K562 (cell line): ENCODE data around the gene CD302. TPM values are rescaled to one million over a fixed set of nuclear protein-coding genes. Genes with fewer than 3 reads are reported as not detected.
"Not testable (repeated sequence)": the region's sequence is repeated elsewhere in the genome, so short reads cannot be mapped to it uniquely, and the experiment has no call there.

Experiments
- ATAC-seq: fragments of 200-7000 bp; cut with Tn5 transposase; 3 replicates; pipeline ENCODE4 v1.9.1; 2020; ENCODE audit warnings: moderate library complexity
- BruUV-seq: library from RNA; stranded (reverse); fragments of 400-500 nt; replicated peaks from 2 replicates; lab custom pipeline; 2021; lab: Mats Ljungman, UMichigan
- CTCF ChIA-PET: fragments of 300-600 bp; formaldehyde crosslinking; extraction: SDS; loops from one replicate; lab custom pipeline; 2021; ENCODE audit warnings: low intra/inter-chr PET ratio; lab: Yijun Ruan, JAX
- POLR2A ChIA-PET: fragments of 300-600, 350-650 bp; sonication (Branson Sonifier 250); formaldehyde crosslinking; extraction: SDS; loops from one replicate; lab custom pipeline; 2021; ENCODE audit warnings: antibody characterized with exemption, inconsistent platforms; lab: Yijun Ruan, JAX
- DNase-seq, 4 experiments: peaks; one replicate each; pipeline versions ENCODE4 v3.0.0 to v3.0.0-alpha.2; 2011 to 2018; ENCODE audit warnings: low spot score in 3 of 4, mixed read lengths in 3 of 4; ENCODE audit errors: extremely low read depth in 1 of 4
- FAIRE-seq: peaks from 2 replicates; lab custom pipeline; 2011; peaks lifted over from hg19 to GRCh38; lab: Jason Lieb, UNC
- H2AFZ ChIP-seq: 2 replicates; pipeline ENCODE4 v1.6.0; 2011; ENCODE audit warnings: low read depth, low read length, control low read depth, inconsistent platforms
- H3K27ac ChIP-seq: fragments of 200-600 bp; 3 replicates; pipeline ENCODE4 v1.8.0; 2011; ENCODE audit warnings: low read depth, mild to moderate bottlenecking, control low read depth, inconsistent platforms, low read length, moderate library complexity, mixed read lengths; ENCODE audit errors: extremely low read depth
- H3K27me3 ChIP-seq, 2 experiments: fragments of 300-600 bp in 1 of 2; 2 replicates in 1 of 2; 3 replicates in 1 of 2; pipeline versions ENCODE4 v1.6.0 to v1.8.0; 2011; ENCODE audit warnings: inconsistent platforms in 2 of 2, low read length in 2 of 2, mild to moderate bottlenecking in 1 of 2, mixed read lengths in 1 of 2, moderate library complexity in 1 of 2; ENCODE audit not compliant: control insufficient read depth in 2 of 2, insufficient read depth in 2 of 2
- H3K36me3 ChIP-seq: fragments of 300-600 bp; 3 replicates; pipeline ENCODE4 v1.8.0; 2011; ENCODE audit warnings: mild to moderate bottlenecking, low read length, inconsistent platforms; ENCODE audit not compliant: control insufficient read depth, insufficient read depth
- H3K4me1 ChIP-seq, 2 experiments: fragments of 200-600 bp in 1 of 2; replicated peaks in 1 of 2; 2 replicates in 1 of 2; 3 replicates in 1 of 2; pipeline versions ENCODE4 v1.5.1 to v1.8.0; 2011; ENCODE audit warnings: inconsistent platforms in 2 of 2, low read length in 2 of 2, mild to moderate bottlenecking in 1 of 2, mixed read lengths in 1 of 2, moderate library complexity in 1 of 2; ENCODE audit not compliant: control insufficient read depth in 2 of 2, insufficient read depth in 2 of 2
- H3K4me2 ChIP-seq: 2 replicates; pipeline ENCODE4 v1.6.1; 2011; ENCODE audit warnings: low read length, control low read depth, inconsistent platforms, mixed read lengths; ENCODE audit not compliant: insufficient read depth
- H3K4me3 ChIP-seq: fragments of 200-600 bp; sonication (generic), shearing (Covaris generic); 2 replicates; pipeline ENCODE4 v1.5.1; 2016; ENCODE audit warnings: control low read depth, inconsistent platforms
- H3K79me2 ChIP-seq: fragments of 200-600 bp; 3 replicates; pipeline ENCODE4 v1.8.0; 2011; ENCODE audit warnings: low read length, inconsistent platforms; ENCODE audit not compliant: control insufficient read depth, insufficient read depth
- H3K9ac ChIP-seq, 2 experiments: 2 replicates each; pipeline versions ENCODE4 v1.6.0 to v1.6.1; 2011; ENCODE audit warnings: low read depth in 2 of 2, low read length in 2 of 2, control low read depth in 1 of 2, inconsistent platforms in 1 of 2, mild to moderate bottlenecking in 1 of 2, mixed read lengths in 1 of 2; ENCODE audit not compliant: insufficient read depth in 1 of 2
- H3K9me1 ChIP-seq: one replicate; pipeline ENCODE4 v1.6.0; 2011; ENCODE audit warnings: inconsistent platforms, mild to moderate bottlenecking, low read length, moderate library complexity; ENCODE audit not compliant: control insufficient read depth, insufficient read depth
- H3K9me3 ChIP-seq: replicated peaks from 2 replicates; pipeline ENCODE4 v1.5.1; 2011; ENCODE audit warnings: low read depth, low read length, inconsistent platforms; ENCODE audit not compliant: control insufficient read depth, insufficient read depth
- H4K20me1 ChIP-seq: replicated peaks from 2 replicates; pipeline ENCODE4 v1.6.1; 2011; ENCODE audit warnings: low read length, inconsistent platforms, mixed read lengths; ENCODE audit not compliant: control insufficient read depth, insufficient read depth
- CEBPB ChIP-seq: fragments of 450-650 bp; IDR thresholded peaks from 2 replicates; pipeline ENCODE4 v1.6.1; 2016; ENCODE audit warnings: missing genetic modification characterization, missing compliant biosample characterization
- IRF1 ChIP-seq: sonication (generic); formaldehyde crosslinking; IDR thresholded peaks from 2 replicates; pipeline ENCODE4 v1.8.0; 2022; ENCODE audit warnings: missing genetic modification reagents, mild to moderate bottlenecking, borderline replicate concordance
- MXD1 ChIP-seq: fragments of 250-450 bp; sonication (Bioruptor Pico); IDR thresholded peaks from 2 replicates; pipeline ENCODE4 v1.8.0; 2021; ENCODE audit warnings: borderline replicate concordance, mild to moderate bottlenecking, moderate library complexity; ENCODE audit not compliant: poor library complexity, severe bottlenecking
- PATZ1 ChIP-seq: fragments of 250-450 bp; sonication (Bioruptor Pico); IDR thresholded peaks from 2 replicates; pipeline ENCODE4 v1.5.0; 2020; ENCODE audit warnings: mild to moderate bottlenecking, borderline replicate concordance
- POLR2H ChIP-seq: IDR thresholded peaks from 2 replicates; pipeline ENCODE4 v1.6.1; 2016; ENCODE audit warnings: missing genetic modification characterization, low read depth, mild to moderate bottlenecking, control low read depth, missing compliant biosample characterization, moderate library complexity
- PYGO2 ChIP-seq: fragments of 450-650 bp; IDR thresholded peaks from 2 replicates; pipeline ENCODE4 v1.6.1; 2016; ENCODE audit warnings: mild to moderate bottlenecking, missing genetic modification characterization, moderate library complexity, missing compliant biosample characterization
- RHOXF2B ChIP-seq: fragments of 250-450 bp; sonication (Bioruptor Pico); conservative IDR thresholded peaks from 2 replicates; pipeline ENCODE4 v1.5.1; 2021
- SMAD4 ChIP-seq: fragments of 250-450 bp; sonication (Bioruptor Pico); conservative IDR thresholded peaks from 2 replicates; pipeline ENCODE4 v1.8.0; 2021; ENCODE audit warnings: inconsistent platforms, mild to moderate bottlenecking, moderate library complexity
- TSC22D4 ChIP-seq: fragments of 450-650 bp; IDR thresholded peaks from 2 replicates; pipeline ENCODE4 v1.6.1; 2016; ENCODE audit warnings: missing genetic modification characterization, missing biosample characterization, control low read depth
- YBX1 ChIP-seq: fragments of 450-650 bp; IDR thresholded peaks from 2 replicates; pipeline ENCODE4 v1.7.1; 2016; ENCODE audit warnings: mild to moderate bottlenecking
- WGBS: fragments of 100-300 bp; shearing (Covaris generic); methylation state at CpG from one replicate; pipeline ENCODE4 v1.1.6; 2016; ENCODE audit warnings: low coverage, mixed read lengths; ENCODE audit not compliant: insufficient coverage; ENCODE audit errors: missing lambda C conversion rate; 5-methylcytosine and 5-hydroxymethylcytosine counted together
- in situ Hi-C: fragments of 300-500 bp; cut with MboI; formaldehyde crosslinking; loops from 4 replicates; pipeline ENCODE4 v1.15.0; 2018; ENCODE audit warnings: inconsistent platforms, mixed read lengths
- intact Hi-C: fragments of 100-400 bp; cut with micrococcal nuclease; formaldehyde crosslinking; loops from 2 replicates; pipeline ENCODE4 v1.14.2; 2022
- polyA plus RNA-seq, 8 experiments: library from polyadenylated mRNA; depleted of rRNA in 4 of 8; stranded (reverse) in 5 of 8; unstranded in 3 of 8; fragments of >200 nt; fragmentation: Nextera tagmentation in 2 of 8; fragmentation: Illumina TruSeq in 1 of 8; extraction: Ambion mirVana in 2 of 8; extraction: Trizol in 1 of 8; gene quantifications; 2 replicates each; pipeline versions ENCODE4 v1.2.1 to v1.2.3, GENCODE V29; 2011 to 2014; ENCODE audit warnings: inconsistent platforms in 1 of 8, missing spikeins in 1 of 8
- total RNA-seq, 7 experiments: library from RNA; depleted of rRNA in 6 of 7; stranded (reverse); fragments of >200 nt in 6 of 7; fragmentation: Illumina TruSeq in 2 of 7; extraction: Trizol in 2 of 7; gene quantifications; 2 replicates each; pipeline versions ENCODE4 v1.2.1 to v1.2.3, GENCODE V29; 2011 to 2021; ENCODE audit warnings: low replicate concordance in 1 of 7

Gene CD302
- total and polyA plus RNA-seq, 9 of the 15 experiments (the other 6 are each of a cell fraction or from before 2014, with no cell fraction given) = 0.03 to 0.07 (median 0.04) TPM; not detected in 5

- Histone ChIP-seq H3K9me3 (no peaks in the 10 kb centered on the region), H2AFZ (no peak overlapping the region), H3K4me2 (no peak overlapping the region), H3K27ac (no peak overlapping the region), H3K36me3 (peaks cover 89% of the 10 kb centered on the region), H3K9me1 (no peaks in the 10 kb centered on the region), H3K9ac (no peak overlapping the region), H3K27me3 (no peaks in the 10 kb centered on the region), H3K79me2 (peaks cover 52% of the 10 kb centered on the region), H3K4me3 (no peak overlapping the region), H3K4me1 (no peaks in the 10 kb centered on the region), H4K20me1 (no peaks in the 10 kb centered on the region)
- FAIRE-seq = no peak
- TF ChIP-seq MXD1 = no peak
- TF ChIP-seq PATZ1 (CRISPR knock-in tag) = no peak
- no peak for TF ChIP-seq RHOXF2B
- no peak for TF ChIP-seq TSC22D4
- no peak for TF ChIP-seq IRF1 (CRISPR knock-in tag)
- no peak for TF ChIP-seq CEBPB (tag)
- TF ChIP-seq POLR2H = no peak
- TF ChIP-seq YBX1 = no peak
- TF ChIP-seq SMAD4 (CRISPR knock-in tag) = no peak
- TF ChIP-seq PYGO2 = no peak
- CTCF ChIA-PET = no interaction called here
- intact Hi-C loops = no loop called here
- no TSS peak for BruUV-seq
- in situ Hi-C loops = no loop called here
- DNase-seq = no peak
- POLR2A ChIA-PET = interaction anchor here (1.2 to 1.4 kb wide), 3 partner anchors 10 to 26 kb away, joined by 3 to 4 read pairs (median 3); no protein-coding TSS in a partner anchor
- no peak for ATAC-seq
- WGBS = 95% methylated on average over 9 of the region's 9 CpGs
These were observed 49.9 kb downstream of the CD302 start for GRCh38 chr2:159748089-159748488.

- H3K4me1 ChIP-seq, H3K9me1 ChIP-seq, CTCF ChIA-PET, H2AFZ ChIP-seq, BruUV-seq, ATAC-seq, H3K4me2 ChIP-seq, H3K9me3 ChIP-seq, H3K9ac ChIP-seq, H3K4me3 ChIP-seq, DNase-seq, FAIRE-seq, H4K20me1 ChIP-seq, H3K27ac ChIP-seq, in situ Hi-C loops, POLR2A ChIA-PET, intact Hi-C loops, H3K27me3 ChIP-seq: not testable (repeated sequence)
- H3K36me3 ChIP-seq = peaks cover 90% of the 10 kb centered on the region
- H3K79me2 ChIP-seq = peaks cover 54% of the 10 kb centered on the region
- WGBS = 98% methylated on average over 11 of the region's 11 CpGs
These were observed 52.8 kb downstream of the CD302 start for GRCh38 chr2:159745237-159745636.
